NT2/D1 (cell line): ENCODE data around the gene CLDN20.
"Not testable (repeated sequence)": the region's sequence is repeated elsewhere in the genome, so short reads cannot be mapped to it uniquely, and the experiment has no call there.

Experiments used
- DNase-seq: peaks from one replicate; pipeline ENCODE4 v3.0.0-alpha.2; 2011; ENCODE audit warnings: low read depth, low spot score
- H3K27me3 ChIP-seq: 2 replicates; pipeline ENCODE4 v1.6.0; 2011; ENCODE audit warnings: mild to moderate bottlenecking; ENCODE audit not compliant: insufficient read length, insufficient read depth
- H3K36me3 ChIP-seq: 2 replicates; pipeline ENCODE4 v1.6.1; 2011; ENCODE audit warnings: mild to moderate bottlenecking, low read length, mixed read lengths; ENCODE audit not compliant: insufficient read depth, insufficient read length
- H3K4me1 ChIP-seq: 2 replicates; pipeline ENCODE4 v1.5.1; 2011; ENCODE audit not compliant: insufficient read depth, insufficient read length
- H3K4me3 ChIP-seq: 2 replicates; pipeline ENCODE4 v1.5.1; 2011; ENCODE audit warnings: low read depth; ENCODE audit not compliant: insufficient read length
- H3K9ac ChIP-seq: 2 replicates; pipeline ENCODE4 v1.6.0; 2011; ENCODE audit warnings: low read depth; ENCODE audit not compliant: insufficient read length
- H3K9me3 ChIP-seq: 2 replicates; pipeline ENCODE4 v1.5.1; 2011; ENCODE audit warnings: mild to moderate bottlenecking, low read length; ENCODE audit not compliant: insufficient read depth
- SUZ12 ChIP-seq: IDR thresholded peaks from 2 replicates; pipeline ENCODE4 v1.6.1; 2011; ENCODE audit not compliant: insufficient read length, insufficient read depth; ENCODE audit errors: extremely low read depth
- YY1 ChIP-seq: IDR thresholded peaks from 2 replicates; pipeline ENCODE4 v1.6.1; 2011; ENCODE audit not compliant: insufficient read length, insufficient read depth
- ZNF274 ChIP-seq: IDR thresholded peaks from 2 replicates; pipeline ENCODE4 v1.6.1; 2011; ENCODE audit warnings: mild to moderate bottlenecking, low read depth, low read length

Gene CLDN20

GRCh38 chr6:155263373-155264063 lies at the start of gene CLDN20:
Gene CLDN20, plus strand, starts transcription at chr6:155264013. Its CDS starts 11,707 bp downstream, at chr6:155275720.
- Histone ChIP-seq H3K4me1 (peaks cover 2% of the 10 kb centered on the region), H3K9ac (no peak within 1 kb of the TSS), H3K36me3 (peaks cover 36% of the 10 kb centered on the region), H3K4me3 (no peak within 1 kb of the TSS), H3K27me3 (no peaks in the 10 kb centered on the region), H3K9me3 (no peaks in the 10 kb centered on the region)
- no peak for DNase-seq
- TF ChIP-seq YY1 (no peak), ZNF274 (no peak), SUZ12 (no peak)

GRCh38 chr6:155215906-155216305 lies 47.9 kb upstream of the CLDN20 start:
- Histone ChIP-seq H3K4me3 (no peak overlapping the region), H3K27me3 (no peaks in the 10 kb centered on the region), H3K9ac (no peak overlapping the region), H3K9me3 (peaks cover 13% of the 10 kb centered on the region; the same call in 1 of the 2 replicates), H3K36me3 (peaks cover 41% of the 10 kb centered on the region), H3K4me1 (peaks cover 2% of the 10 kb centered on the region)
- DNase-seq, result no peak
- TF ChIP-seq ZNF274 (no peak), YY1 (no peak), SUZ12 (no peak)

GRCh38 chr6:155216312-155217046 lies 47.3 kb upstream of the CLDN20 start:
- H3K36me3 ChIP-seq, result peaks cover 37% of the 10 kb centered on the region
- no peak for DNase-seq
- TF ChIP-seq YY1 (no peak), ZNF274 (no peak), SUZ12 (no peak)

GRCh38 chr6:155218711-155219110 lies 45.1 kb upstream of the CLDN20 start:
- not testable (repeated sequence) for H3K27me3 ChIP-seq, H3K9me3 ChIP-seq, H3K9ac ChIP-seq, H3K4me3 ChIP-seq, DNase-seq, H3K4me1 ChIP-seq
- peaks cover 24% of the 10 kb centered on the region for H3K36me3 ChIP-seq

More at GRCh38 chr6:155216312-155217046, 47.3 kb upstream of the CLDN20 start:
- Histone ChIP-seq H3K4me3 (no peak overlapping the region), H3K9ac (no peak overlapping the region), H3K4me1 (peaks cover 2% of the 10 kb centered on the region), H3K9me3 (peaks cover 13% of the 10 kb centered on the region; the same call in 1 of the 2 replicates), H3K27me3 (no peaks in the 10 kb centered on the region)

GRCh38 chr6:155219299-155219698 lies 44.5 kb upstream of the CLDN20 start:
- Histone ChIP-seq H3K27me3 (no peaks in the 10 kb centered on the region), H3K4me1 (peaks cover under 1% of the 10 kb centered on the region), H3K9me3 (no peaks in the 10 kb centered on the region), H3K4me3 (no peak overlapping the region), H3K9ac (no peak overlapping the region), H3K36me3 (peaks cover 18% of the 10 kb centered on the region)
- no peak for TF ChIP-seq SUZ12
- no peak for TF ChIP-seq ZNF274
- TF ChIP-seq YY1, result no peak
- no peak for DNase-seq

- no peaks in the 10 kb centered on the region for H3K4me1 ChIP-seq
- no peaks in the 10 kb centered on the region for H3K27me3 ChIP-seq
- DNase-seq, result no peak
- no peak overlapping the region for H3K9ac ChIP-seq
- no peak overlapping the region for H3K4me3 ChIP-seq
- H3K36me3 ChIP-seq, result peaks cover 17% of the 10 kb centered on the region
- TF ChIP-seq SUZ12 (no peak), ZNF274 (no peak), YY1 (no peak)
- H3K9me3 ChIP-seq, result no peaks in the 10 kb centered on the region
Observed at GRCh38 chr6:155219858-155220301, 43.9 kb upstream of the CLDN20 start.

GRCh38 chr6:155221086-155221485 lies 42.7 kb upstream of the CLDN20 start:
- DNase-seq, result no peak
- H3K36me3 ChIP-seq, result peaks cover 22% of the 10 kb centered on the region
- no peak for TF ChIP-seq YY1
- TF ChIP-seq SUZ12, result no peak
- TF ChIP-seq ZNF274, result no peak

More at GRCh38 chr6:155221086-155221485, 42.7 kb upstream of the CLDN20 start:
- Histone ChIP-seq H3K4me3 (no peak overlapping the region), H3K9me3 (no peaks in the 10 kb centered on the region), H3K4me1 (no peaks in the 10 kb centered on the region), H3K9ac (no peak overlapping the region), H3K27me3 (no peaks in the 10 kb centered on the region)
